Mammary epithelial cell (primary cell): ENCODE data around the gene SLC25A11.

ENCODE experiments used
- CTCF ChIP-seq, 2 donors: IDR thresholded peaks in 1 of 2; conservative IDR thresholded peaks in 1 of 2; 2 replicates each; pipeline ENCODE4 v1.5.1; 2011 to 2012; ENCODE audit warnings: inconsistent platforms in 2 of 2, low read length in 2 of 2, mild to moderate bottlenecking in 2 of 2, control low read depth in 1 of 2, low read depth in 1 of 2; ENCODE audit not compliant: insufficient read depth in 1 of 2; ENCODE audit errors: extremely low read depth in 1 of 2
- EZH2 ChIP-seq: IDR thresholded peaks from 2 replicates; pipeline ENCODE4 v1.6.1; 2012; ENCODE audit warnings: low read length, inconsistent platforms, borderline replicate concordance

DNA sequence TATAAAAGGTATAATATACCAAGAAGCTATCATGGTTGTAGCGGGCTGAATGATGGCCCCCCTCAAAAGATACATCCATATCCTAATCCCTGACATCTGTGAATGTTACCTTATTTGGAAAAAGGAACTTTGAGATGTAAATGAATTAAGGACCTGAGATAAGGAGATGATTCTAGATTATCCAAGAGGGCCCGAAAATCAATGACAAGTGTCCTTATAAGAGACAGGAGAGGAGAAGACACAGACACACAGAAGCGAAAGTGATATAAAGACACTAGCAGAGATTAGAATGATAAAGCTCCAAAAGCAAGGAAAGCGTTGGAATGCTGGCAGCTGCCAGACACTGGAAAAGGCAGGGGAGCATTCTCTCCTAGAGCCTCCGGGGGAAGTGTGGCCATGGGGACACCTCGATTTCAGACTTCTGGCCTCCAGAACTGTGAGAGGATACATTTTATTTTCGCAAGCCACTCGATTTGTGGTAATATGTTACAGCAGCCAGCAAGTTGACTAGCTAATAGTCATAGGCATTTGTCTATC is 20.3 kb downstream of the SLC25A11 start:
- TF ChIP-seq CTCF (conservative IDR thresholded peaks at IDR 0.05 in 1 of 2, IDR thresholded peaks at IDR 0.05 in 1 of 2; ENCODE audit: extremely low read depth in 1 of 2, insufficient read depth in 1 of 2, low read depth in 1 of 2, low read length in 2 of 2) (no peak), EZH2 (no peak)
